ENCODE data around the gene ATP11B. TPM values are rescaled to one million over a fixed set of nuclear protein-coding genes. Genes with fewer than 3 reads are reported as not detected.
"Not testable (repeated sequence)": the region's sequence is repeated elsewhere in the genome, so short reads cannot be mapped to it uniquely, and the experiment has no call there.

Gene ATP11B
- polyA plus RNA-seq, 3 donors, result 9.5 to 16.3 (median 10.7) TPM

DNA sequence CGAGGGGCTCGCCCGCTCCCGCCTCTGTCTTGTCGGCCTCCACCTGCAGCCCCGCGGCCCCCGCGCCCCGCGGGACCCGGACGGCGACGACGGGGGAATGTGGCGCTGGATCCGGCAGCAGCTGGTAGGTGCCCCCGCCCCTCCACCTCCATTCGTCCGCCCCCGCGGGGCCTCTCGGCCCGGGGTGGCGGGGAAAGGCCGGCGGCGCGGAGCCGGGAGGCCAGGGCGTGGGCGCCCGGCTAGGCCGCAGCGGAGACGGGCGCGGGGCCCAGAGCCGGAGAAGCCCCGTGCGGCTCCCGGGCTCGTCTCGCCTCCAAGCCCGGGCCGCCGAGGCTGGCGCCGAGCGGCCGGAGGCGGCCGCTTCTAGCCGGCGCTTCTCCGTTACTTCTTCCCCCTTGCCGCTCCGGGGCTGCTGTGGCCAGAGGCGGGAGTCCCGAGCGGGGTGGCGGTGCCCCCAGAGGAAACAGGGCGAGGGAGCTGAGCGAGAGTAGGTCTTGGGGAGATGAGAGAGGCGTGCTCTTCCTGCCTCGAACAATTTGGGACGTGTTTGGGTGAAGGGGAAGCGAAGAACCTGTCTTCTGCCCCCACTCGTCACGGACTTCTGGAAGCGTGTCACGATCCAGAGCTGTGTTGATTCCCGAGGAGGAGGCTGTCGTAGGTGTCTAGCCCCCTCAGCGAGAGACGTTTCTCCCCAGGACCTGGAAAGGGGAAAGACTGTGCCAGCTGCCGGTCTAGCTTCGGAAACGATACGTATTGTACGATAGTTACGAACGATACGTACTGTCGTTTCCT, 555 bp downstream of the ATP11B start:
- H3K27ac ChIP-seq (ENCODE audit: low read depth, low read length), result peak overlapping the region; percentile 90
- 0 to 1% (median 0%) methylated on average over 73 to 83 of the region's 86 CpGs for WGBS, 3 donors

DNA sequence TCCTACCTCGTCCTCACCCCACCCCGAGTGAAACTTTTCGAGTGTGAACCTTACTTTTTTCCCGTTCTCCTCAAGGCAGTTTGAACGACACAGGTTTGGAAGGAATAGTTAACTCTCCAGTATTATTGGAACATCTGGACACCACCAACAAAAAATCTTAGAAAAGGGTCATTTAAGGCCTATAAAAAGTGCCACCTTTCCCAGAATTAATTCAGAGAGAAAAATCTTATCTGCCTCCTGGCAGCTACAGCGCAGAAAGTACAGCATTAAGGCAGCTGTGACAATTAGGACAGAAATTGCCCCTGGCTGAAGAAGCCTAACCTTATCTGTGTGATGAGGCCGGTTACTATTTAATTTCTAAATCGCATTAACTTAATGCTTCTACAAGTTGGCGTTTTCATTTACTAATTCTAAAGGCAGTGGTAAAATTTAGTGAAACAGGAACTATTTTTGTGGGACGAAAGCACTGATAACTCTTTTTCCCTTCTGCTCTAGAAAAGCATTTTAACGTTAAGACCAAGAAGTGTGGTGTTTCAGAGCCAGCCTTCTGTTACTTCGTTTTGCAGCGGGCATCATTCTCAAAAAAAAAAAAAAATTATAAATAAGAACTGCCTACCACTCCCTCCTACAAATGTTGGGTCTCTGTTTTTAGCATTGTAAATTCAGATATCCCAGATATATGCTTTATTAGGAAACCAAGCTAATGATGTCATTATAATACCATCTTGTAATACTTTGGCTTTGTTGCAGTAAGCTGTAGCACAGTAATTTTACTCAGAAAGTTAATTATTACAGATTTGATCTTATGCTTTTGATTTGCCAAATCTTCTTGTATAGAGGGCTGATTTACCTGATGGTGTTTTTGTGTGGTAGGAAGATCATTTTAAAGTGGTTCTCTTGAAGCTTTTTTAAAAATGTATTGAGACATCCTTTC, 1.4 kb downstream of the ATP11B start:
- 2 to 6% (median 5%) methylated on average over 13 of the region's 13 CpGs for WGBS, 3 donors
- peak overlapping the region; percentile 90 for H3K27ac ChIP-seq (ENCODE audit: low read depth, low read length)

DNA sequence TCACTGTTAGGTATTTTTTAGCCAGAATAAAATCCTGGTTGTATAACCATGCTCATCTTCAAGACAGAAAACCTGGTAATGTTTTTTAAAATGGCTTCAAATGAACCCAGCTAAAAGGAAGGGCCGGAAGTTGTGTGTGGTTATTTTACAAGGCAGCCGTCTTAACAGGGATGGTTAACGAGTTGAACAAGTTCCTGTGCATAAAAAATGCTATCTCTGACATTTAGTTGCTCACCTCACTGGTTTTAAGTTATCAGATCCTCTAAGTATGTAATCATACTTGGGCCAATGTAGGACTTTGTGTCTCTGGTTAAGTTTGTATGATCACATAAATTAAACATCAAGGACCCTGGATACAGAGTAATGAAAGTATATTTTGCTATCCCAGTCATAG, 2.1 kb downstream of the ATP11B start:
- 25 to 32% (median 31%) methylated on average over 3 of the region's 3 CpGs for WGBS, 3 donors
- H3K27ac ChIP-seq (ENCODE audit: low read depth, low read length), result no peak overlapping the region

DNA sequence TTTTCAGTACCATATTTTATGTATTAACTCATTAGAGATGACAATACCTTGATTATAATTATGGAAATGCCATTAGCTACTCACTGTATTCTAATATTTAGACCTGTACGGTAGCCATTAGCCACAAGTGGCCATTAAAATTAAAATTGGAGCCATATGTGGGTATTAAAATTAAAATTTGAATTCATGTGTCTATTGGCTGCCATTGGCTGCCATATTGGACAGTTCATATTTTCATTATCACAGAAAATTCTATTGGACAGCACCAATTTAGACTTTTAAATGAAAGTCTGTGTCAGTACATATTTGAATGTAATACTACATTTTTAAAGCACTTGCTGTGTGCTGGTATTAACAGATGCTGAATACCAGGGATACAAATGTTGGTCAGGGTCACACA, 3.0 kb downstream of the ATP11B start:
- WGBS, 3 donors, result 94 to 100% (median 97%) methylated on average over 1 of the region's 1 CpG
- no peak overlapping the region for H3K27ac ChIP-seq (ENCODE audit: low read depth, low read length)

DNA sequence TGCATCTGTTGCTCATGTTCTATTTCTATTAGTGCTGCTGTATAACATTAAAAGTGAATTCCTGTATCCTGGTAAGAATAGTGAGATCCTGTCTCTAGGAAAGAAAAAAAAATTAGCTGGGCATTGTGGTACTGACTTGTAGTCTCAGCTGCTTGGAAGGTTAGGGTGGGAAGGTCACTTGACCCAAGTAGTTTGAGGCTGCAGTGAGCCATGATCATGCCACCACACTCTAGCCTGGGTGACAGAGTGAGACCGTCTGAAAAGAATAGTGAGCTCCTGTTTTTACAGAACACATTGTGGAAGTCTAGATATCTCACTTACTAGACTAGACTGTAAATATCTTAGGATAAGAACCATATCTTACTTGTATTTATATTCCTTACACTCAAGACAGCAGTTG, 4.6 kb downstream of the ATP11B start:
- WGBS, 3 donors, result 40 to 83% (median 78%) methylated on average over 1 of the region's 1 CpG
- H3K27ac ChIP-seq (ENCODE audit: low read depth, low read length), result no peak overlapping the region

DNA sequence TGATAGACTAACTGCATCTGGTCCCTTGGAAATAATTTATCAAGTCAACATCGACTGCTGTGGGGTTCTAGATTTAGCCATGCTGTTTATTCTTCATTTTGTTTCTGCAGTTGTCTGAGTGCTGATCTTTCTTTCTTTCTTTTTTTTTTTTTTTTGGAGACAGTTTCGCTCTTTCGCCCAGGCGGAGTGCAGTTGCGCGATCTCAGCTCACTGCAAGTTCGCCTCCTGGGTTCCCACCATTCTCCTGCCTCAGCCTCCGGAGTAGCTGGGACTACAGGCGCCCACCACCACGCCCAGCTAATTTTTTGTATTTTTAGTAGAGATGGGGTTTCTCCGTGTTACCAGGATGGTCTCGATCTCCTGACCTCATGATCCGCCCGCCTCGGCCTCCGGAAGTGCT, 5.8 kb downstream of the ATP11B start:
- WGBS, 3 donors, result 90 to 96% (median 92%) methylated on average over 16 of the region's 16 CpGs
- not testable (repeated sequence) for H3K27ac ChIP-seq (ENCODE audit: low read depth, low read length)

DNA sequence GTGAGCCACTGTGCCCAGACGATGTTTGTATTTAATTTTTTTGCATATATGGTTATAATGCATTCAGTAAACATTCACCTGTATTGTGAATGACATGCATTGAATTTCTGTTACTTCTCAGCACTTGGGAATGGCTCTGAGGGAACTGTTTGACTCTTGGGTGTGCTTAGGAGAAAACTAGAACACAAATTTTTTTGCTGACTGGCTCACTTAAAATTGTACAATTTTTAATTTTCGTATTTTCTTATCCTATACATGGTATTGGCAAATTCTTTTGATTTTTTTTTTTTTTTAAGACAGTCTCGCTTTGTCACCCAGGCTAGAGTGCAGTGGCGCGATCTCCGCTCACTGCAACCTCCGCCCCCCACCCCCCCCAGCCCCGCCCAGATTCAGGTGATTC, 7.2 kb downstream of the ATP11B start:
- 97 to 100% (median 99%) methylated on average over 8 of the region's 8 CpGs for WGBS, 3 donors
- H3K27ac ChIP-seq (ENCODE audit: low read depth, low read length), result no peak overlapping the region

DNA sequence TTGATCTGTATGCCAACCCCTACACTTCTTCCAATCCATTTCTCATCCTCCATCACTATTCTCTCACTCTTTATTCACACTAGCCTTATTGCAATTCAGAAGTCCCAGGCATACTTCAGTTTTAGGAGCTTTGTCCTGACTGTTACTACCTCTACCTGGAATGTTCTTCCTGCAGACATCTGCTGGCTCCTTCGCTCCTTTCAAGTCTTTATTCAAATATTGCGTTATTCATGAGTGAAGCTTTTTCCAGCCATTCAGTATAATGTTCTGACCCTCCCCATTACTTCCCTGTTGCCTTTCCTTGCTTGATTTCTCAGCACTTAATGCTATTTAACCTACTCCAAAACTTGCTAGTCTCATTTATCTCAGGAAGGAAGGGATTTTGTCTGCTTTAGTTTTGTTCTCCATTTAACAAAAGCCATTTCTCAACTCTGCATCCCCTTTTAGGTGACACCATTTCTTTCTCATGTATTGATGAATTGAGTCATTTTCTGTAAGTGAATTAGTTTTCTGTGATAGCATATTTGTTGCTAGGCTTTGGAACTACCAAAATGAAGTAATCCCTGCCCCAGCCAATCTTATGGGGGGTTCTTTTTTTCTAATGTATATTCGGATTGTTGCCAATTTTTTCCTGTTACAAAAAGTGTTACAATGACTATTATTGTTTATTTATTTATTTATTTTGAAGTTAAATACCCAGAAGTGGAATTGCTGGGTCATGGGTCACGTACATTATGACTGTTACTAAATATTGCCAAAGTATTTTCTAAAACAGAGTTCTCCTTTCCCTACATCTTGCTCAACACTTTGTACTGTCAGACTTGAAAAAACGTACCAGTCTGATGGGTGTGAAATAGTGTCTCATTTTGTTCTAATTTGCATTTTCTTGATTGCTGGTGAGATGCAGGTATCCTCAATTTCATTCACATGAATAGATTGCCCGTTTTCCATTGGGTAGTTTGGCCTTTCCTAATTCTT, 9.4 kb downstream of the ATP11B start:
- 41 to 78% (median 50%) methylated on average over 6 of the region's 6 CpGs for WGBS, 3 donors
- H3K27ac ChIP-seq (ENCODE audit: low read depth, low read length), result no peak overlapping the region

DNA sequence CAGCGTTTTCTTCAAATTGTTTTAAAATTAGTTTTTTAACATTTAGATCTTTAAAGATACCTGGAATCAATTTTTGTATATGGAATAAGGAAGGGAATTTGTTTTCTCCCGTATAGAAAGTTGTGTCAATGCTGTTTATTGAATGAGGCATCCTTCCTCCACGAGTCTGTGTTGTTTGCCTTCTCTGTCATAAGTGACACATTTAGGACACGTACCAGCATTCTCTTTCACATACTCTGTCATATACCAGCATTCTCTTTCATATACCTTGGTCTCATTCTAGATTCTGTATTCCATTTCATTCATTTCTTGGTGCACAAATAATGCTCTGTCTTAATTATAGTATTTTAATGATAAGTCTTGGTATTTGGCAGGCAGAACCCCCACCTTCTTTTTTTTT, 10.3 kb downstream of the ATP11B start:
- 66 to 83% (median 77%) methylated on average over 4 of the region's 4 CpGs for WGBS, 3 donors
- no peak overlapping the region for H3K27ac ChIP-seq (ENCODE audit: low read depth, low read length)

DNA sequence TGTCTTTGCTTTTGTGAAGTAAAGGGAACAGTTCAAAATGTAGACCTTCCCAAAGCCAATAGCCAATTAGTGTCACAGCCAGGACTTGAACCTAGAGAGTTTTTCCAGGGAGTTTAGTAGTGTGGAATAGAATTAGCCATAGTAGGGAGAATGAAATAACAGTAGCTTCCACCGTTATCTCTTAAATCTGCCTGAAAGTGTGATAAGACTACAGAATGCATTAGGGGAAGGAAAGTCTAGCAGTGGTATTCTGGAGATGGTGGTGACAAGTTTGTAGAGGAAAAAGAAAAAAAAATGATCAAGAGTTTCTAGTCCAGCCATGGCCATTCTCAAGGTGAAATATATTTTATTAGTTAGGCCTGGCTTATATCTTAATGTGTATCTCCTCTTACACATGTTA, 13.8 kb downstream of the ATP11B start:
- H3K27ac ChIP-seq (ENCODE audit: low read depth, low read length), result no peak overlapping the region
- WGBS, 3 donors, result 63 to 78% (median 70%) methylated on average over 1 of the region's 1 CpG

DNA sequence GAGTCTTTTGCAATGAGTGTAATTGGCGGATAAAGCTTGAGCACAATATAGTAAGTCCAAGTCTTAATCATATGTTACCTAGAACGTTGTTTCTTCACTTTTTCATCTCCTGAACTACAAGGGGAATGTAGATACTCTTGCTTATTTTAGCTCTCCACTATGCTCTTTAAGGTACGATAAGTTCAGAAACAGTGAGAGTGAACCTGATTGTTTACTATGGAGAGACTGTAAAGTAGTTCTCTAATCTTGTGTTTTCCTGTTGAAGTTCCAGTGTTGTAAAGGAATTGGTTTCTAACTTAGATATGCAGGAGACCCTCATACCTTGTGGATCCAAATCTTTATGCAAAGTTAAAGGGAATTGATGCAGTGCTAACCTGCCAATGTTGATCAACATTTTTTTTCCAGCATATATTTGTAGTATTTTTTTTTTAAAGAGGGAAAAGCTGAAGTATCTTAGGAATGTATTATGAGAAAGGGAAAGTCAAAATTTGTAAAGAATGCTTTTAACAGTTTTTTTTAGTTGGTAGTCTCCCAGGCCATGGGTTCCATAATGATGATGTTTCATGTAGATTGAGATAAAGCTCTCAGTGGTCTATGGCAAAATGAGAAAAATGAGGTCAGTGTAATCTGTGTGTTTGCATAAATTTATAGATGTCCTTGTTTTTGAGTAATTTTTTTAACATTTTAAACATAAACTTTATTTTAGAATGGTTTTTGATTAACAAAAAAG, 14.9 kb downstream of the ATP11B start:
- 60 to 85% (median 83%) methylated on average over 3 of the region's 3 CpGs for WGBS, 3 donors
- no peak overlapping the region for H3K27ac ChIP-seq (ENCODE audit: low read depth, low read length)

DNA sequence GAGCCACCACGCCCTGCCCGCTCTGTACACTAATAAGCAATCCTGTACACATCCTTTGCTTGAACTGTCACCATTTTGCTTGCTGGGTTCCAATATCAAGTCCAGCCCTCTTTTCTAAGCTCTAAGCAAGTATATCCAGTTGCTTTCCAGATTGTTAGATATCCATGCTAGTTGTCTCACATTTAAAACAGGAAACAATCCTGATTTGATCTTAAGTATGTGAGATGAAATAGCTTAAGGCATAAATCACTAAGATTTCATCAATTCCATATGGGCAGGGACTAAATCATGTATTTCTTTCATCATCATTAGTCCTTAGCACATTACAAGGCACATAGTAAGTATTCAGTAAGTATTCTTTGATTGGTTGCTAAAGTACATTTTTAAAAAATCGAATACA, 16.2 kb downstream of the ATP11B start:
- H3K27ac ChIP-seq (ENCODE audit: low read depth, low read length), result no peak overlapping the region
- 93 to 98% (median 94%) methylated on average over 3 of the region's 3 CpGs for WGBS, 3 donors

DNA sequence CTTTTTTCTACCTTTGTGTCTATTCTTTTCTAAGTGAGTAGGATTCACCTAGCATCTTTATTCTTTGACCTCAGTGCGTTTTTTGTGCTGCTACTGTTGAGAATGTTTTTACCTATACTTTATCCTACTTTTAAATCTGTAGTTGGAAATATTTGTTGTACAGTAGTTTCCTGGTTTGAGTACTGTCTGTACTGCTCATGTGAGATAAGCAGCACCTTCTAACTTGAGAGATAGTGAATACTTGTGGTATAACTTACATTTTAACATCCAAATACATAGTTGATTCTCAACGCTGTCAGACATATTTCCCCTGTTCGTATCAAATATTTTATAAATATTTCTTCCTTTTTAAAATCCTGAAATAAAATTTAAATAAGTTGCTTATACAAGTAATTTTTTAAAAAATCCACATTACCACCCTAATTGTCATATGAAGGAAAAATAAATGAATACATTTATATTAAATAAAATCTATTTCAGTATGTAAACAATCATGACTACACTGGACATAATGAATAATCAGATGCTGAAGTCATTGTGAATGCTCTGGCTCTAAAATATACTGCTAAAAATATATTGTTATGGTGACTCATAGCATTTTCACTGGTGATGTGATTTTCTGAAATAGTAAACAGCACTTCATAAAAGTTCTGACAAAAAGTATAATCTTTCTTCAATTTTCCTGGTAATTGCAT, 17.4 kb downstream of the ATP11B start:
- no peak overlapping the region for H3K27ac ChIP-seq (ENCODE audit: low read depth, low read length)
- 89 to 91% (median 89%) methylated on average over 3 of the region's 3 CpGs for WGBS, 3 donors

DNA sequence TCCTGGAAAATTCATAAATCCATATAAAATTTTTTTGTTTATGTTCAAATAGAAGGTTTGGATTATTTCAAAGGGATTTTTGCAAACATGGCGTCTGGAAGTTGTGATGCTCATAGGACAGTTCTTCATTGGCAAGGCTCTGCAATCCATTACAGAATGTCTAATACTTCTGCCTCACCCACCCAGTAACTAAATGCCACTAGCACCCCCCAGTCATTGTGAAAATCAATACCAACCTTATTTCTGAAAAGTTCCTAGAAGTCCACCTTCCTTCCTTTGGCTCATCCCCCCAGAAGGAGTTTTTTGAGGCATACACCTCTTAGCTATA, 17.9 kb downstream of the ATP11B start:
- no peak overlapping the region for H3K27ac ChIP-seq (ENCODE audit: low read depth, low read length)
- 95 to 100% (median 96%) methylated on average over 1 of the region's 1 CpG for WGBS, 3 donors

DNA sequence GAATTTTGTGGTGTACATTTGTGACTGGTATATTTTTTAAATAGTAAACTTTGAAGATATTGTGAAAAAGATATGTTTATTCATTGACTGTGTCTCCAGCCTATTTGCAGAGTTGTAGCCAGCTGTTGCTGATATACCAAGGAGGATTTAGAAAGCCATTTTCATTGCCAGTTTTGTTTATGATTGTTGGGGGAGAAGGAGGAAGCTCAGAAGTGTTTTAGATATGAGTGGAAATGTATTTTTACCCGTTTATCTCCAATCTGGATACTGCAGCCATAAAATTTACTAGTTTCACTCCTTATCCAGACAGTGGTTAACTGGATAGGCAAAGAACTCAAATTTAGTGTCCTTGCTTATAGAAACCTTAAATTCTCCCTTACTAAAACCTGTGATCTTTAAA, 18.8 kb downstream of the ATP11B start:
- H3K27ac ChIP-seq (ENCODE audit: low read depth, low read length), result no peak overlapping the region
- 47 to 63% (median 60%) methylated on average over 1 of the region's 1 CpG for WGBS, 3 donors

DNA sequence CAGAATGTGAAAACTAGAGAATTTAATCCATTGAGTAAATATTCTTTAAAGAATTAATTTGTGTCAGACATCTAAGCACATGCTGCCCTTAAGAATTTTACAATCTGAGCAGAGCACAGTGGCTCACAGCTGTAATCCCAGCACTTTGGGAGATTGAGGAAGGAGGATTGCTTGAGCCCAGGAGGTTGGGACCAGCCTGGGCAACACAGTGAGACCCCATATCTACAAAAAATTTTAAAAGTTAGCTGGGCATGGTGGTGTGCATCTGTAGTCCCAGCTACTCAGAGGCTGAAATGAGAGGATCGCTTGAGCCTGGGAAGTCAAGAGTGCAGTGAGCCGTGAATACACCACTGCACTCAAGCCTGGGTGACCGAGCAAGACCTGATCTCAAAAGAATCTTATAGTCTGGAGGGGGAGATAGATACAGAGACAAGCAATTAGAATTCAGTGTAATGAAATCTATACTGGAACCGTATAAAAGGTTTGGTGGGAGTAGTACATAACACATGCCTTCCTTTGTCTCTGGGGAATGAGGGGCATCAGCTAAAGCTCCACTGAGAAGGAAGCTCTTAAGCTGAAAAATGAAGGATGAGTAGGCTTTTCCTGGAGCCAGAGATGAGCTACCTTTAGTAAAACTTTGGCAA, 21.2 kb downstream of the ATP11B start:
- no peak overlapping the region for H3K27ac ChIP-seq (ENCODE audit: low read depth, low read length)
- 84 to 90% (median 88%) methylated on average over 4 of the region's 4 CpGs for WGBS, 3 donors

DNA sequence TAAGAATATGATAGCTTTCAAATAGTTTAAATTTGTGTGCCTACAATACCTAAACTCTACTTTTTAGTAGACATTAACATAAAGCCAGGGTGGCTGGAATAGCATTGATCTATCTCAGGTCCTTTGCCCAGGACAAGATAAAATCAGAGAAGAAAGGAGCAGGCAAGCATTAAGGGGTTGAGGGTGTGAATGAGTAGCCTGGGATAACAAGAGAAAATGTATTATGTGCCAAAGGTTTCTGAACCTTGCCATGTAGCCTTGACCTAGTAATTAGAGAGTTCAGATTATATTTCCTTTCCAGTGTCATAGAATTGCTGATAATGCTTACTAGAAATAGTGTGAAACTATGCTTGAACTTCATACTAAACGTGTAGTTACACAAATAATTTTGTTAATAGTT, 22.9 kb downstream of the ATP11B start:
- H3K27ac ChIP-seq (ENCODE audit: low read depth, low read length), result no peak overlapping the region
- 11 to 47% (median 44%) methylated on average over 1 of the region's 1 CpG for WGBS, 3 donors

All from adipose tissue (tissue), 3 donors.